Transverse colon (tissue), 4 donors: Measurements from ENCODE around the gene CDK17.

Experiments used
- EP300 ChIP-seq: sonication (generic); formaldehyde crosslinking; IDR thresholded peaks from one replicate; pipeline ENCODE4 v1.6.1; 2017; ENCODE audit warnings: antibody characterized with exemption, low read depth
- POLR2AphosphoS5 ChIP-seq, 3 donors: sonication (generic); formaldehyde crosslinking; IDR thresholded peaks; one replicate each; pipeline ENCODE4 v1.6.1; 2016; ENCODE audit warnings: antibody characterized with exemption in 3 of 3
- TF ChIP-seq, protein P1 (sequence below), 5 experiments: fragments of 200-600 bp in 3 of 5; fragments of 450-650 bp in 2 of 5; sonication (generic) in 3 of 5; IDR thresholded peaks; 1 replicate in 2 of 5; 2 replicates in 3 of 5; pipeline ENCODE4 v1.5.1; 2016 to 2017; ENCODE audit warnings: antibody characterized with exemption in 5 of 5, inconsistent platforms in 3 of 5, mild to moderate bottlenecking in 2 of 5, moderate library complexity in 1 of 5

DNA sequence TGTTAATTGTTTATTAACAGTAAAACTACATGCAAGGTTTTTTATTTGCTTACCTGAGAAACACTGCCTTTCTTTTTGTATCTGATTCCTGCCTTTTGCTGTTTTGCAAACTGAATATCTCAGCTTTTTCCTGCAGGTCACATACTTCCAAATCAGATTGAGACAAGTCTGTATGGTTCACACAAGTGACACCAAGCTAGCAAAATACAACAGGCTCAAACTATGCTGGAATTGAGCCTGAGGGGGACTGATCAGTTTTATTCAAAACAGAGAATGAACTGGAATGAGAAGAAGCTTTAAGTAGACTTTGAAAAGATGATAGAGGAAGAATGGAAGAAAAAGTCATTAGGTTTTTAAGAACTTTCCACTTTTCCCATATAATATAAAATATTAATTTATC, 12.2 kb upstream of the CDK17 start:
- TF ChIP-seq, protein P1, sequence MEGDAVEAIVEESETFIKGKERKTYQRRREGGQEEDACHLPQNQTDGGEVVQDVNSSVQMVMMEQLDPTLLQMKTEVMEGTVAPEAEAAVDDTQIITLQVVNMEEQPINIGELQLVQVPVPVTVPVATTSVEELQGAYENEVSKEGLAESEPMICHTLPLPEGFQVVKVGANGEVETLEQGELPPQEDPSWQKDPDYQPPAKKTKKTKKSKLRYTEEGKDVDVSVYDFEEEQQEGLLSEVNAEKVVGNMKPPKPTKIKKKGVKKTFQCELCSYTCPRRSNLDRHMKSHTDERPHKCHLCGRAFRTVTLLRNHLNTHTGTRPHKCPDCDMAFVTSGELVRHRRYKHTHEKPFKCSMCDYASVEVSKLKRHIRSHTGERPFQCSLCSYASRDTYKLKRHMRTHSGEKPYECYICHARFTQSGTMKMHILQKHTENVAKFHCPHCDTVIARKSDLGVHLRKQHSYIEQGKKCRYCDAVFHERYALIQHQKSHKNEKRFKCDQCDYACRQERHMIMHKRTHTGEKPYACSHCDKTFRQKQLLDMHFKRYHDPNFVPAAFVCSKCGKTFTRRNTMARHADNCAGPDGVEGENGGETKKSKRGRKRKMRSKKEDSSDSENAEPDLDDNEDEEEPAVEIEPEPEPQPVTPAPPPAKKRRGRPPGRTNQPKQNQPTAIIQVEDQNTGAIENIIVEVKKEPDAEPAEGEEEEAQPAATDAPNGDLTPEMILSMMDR (IDR thresholded peaks at IDR 0.05): no peak
- TF ChIP-seq POLR2AphosphoS5 (IDR thresholded peaks at IDR 0.05) (no peak), EP300 (no peak)
